ENCODE data around the gene HDAC4.

Gene HDAC4

DNA sequence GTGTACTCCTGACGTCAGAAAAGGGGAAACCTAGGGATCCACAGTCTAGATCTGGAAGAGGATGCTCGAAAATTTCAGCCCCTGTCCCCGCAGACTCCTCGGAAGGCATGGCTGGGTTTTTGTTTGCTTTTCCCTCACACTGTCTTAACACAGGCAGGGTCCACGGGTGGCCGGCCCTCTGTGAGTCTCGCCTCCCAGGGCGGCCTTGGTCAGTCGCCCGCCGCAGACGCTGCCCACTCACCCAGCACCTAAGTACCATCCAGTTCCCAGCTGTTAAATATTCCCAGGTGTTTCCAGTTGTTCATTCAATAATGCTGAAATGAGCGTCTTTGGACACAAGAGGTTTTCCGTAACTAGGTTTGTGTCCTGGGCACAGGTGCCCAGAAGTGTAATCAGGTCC lies 359.8 kb downstream of the HDAC4 start:
- H3K36me3 ChIP-seq (ENCODE audit: insufficient read depth, low read length) = no peaks in the 10 kb centered on the region
- no peaks in the 10 kb centered on the region for H3K9me2 ChIP-seq (replicated peaks; ENCODE audit: low read depth, low read length)
- H3K9ac ChIP-seq (ENCODE audit: low read depth, low read length, poor library complexity, severe bottlenecking) = no peak overlapping the region
- no peaks in the 10 kb centered on the region for H3K4me1 ChIP-seq (ENCODE audit: insufficient read depth, low read length, poor library complexity, severe bottlenecking)
- H4K20me1 ChIP-seq (ENCODE audit: insufficient read depth, low read length, poor library complexity, severe bottlenecking) = no peaks in the 10 kb centered on the region
- H3F3A ChIP-seq (ENCODE audit: low read depth) = no peaks in the 10 kb centered on the region
- no peaks in the 10 kb centered on the region for H3K27me3 ChIP-seq (ENCODE audit: insufficient read depth, low read length, poor library complexity, severe bottlenecking)
- H3K4me2 ChIP-seq (ENCODE audit: low read depth, low read length, poor library complexity, severe bottlenecking) = no peak overlapping the region
- no peaks in the 10 kb centered on the region for H3K79me2 ChIP-seq (ENCODE audit: insufficient read depth, low read length)
- H3K4me3 ChIP-seq (ENCODE audit: low read length, poor library complexity, severe bottlenecking) = no peak overlapping the region
- H3K9me3 ChIP-seq (ENCODE audit: insufficient read depth, low read depth, low read length) = no peaks in the 10 kb centered on the region
- no peak overlapping the region for H2AFZ ChIP-seq (ENCODE audit: low read length)
- no peak for TF ChIP-seq EZH2phosphoT487 (IDR thresholded peaks at IDR 0.05; ENCODE audit: borderline replicate concordance)
- TF ChIP-seq, protein P1, sequence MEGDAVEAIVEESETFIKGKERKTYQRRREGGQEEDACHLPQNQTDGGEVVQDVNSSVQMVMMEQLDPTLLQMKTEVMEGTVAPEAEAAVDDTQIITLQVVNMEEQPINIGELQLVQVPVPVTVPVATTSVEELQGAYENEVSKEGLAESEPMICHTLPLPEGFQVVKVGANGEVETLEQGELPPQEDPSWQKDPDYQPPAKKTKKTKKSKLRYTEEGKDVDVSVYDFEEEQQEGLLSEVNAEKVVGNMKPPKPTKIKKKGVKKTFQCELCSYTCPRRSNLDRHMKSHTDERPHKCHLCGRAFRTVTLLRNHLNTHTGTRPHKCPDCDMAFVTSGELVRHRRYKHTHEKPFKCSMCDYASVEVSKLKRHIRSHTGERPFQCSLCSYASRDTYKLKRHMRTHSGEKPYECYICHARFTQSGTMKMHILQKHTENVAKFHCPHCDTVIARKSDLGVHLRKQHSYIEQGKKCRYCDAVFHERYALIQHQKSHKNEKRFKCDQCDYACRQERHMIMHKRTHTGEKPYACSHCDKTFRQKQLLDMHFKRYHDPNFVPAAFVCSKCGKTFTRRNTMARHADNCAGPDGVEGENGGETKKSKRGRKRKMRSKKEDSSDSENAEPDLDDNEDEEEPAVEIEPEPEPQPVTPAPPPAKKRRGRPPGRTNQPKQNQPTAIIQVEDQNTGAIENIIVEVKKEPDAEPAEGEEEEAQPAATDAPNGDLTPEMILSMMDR (conservative IDR thresholded peaks at IDR 0.05; ENCODE audit: low read length) = no peak

DNA sequence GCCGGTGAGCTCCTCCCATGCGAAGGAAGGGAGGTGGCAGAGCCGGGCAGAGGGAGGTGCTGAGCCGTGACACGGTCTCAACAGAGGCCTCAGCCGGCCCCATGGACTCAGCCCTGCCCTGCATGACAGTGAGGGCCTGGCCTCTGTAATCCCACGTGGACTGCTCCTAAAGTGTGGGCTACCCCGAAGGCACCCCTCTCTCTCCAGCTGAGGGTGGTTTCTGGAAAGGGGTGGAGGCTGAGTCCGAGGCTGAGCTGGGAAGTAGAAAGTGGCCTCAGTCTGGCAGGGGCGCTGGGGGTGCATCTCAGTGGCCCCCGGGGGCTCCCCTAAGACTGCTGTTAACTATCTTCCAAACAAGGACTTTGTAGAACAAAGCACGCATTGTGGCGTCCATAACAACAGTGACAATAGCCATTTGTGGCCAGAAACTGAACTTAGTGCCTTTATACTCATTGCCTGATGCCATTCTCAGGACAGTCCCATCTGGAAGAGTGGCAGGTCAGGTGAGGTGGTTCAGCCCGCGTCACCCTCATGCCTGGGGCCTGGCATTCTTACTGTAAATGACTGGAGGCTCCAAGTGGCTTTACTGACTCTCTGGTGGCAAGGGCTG lies 360.6 kb downstream of the HDAC4 start:
- no peaks in the 10 kb centered on the region for H3K36me3 ChIP-seq (ENCODE audit: insufficient read depth, low read length)
- no peaks in the 10 kb centered on the region for H3K4me1 ChIP-seq (ENCODE audit: insufficient read depth, low read length, poor library complexity, severe bottlenecking)
- H4K20me1 ChIP-seq (ENCODE audit: insufficient read depth, low read length, poor library complexity, severe bottlenecking) = no peaks in the 10 kb centered on the region
- no peak overlapping the region for H2AFZ ChIP-seq (ENCODE audit: low read length)
- H3K27me3 ChIP-seq (ENCODE audit: insufficient read depth, low read length, poor library complexity, severe bottlenecking) = no peaks in the 10 kb centered on the region
- no peak overlapping the region for H3K4me2 ChIP-seq (ENCODE audit: low read depth, low read length, poor library complexity, severe bottlenecking)
- TF ChIP-seq EZH2phosphoT487 (IDR thresholded peaks at IDR 0.05; ENCODE audit: borderline replicate concordance) = no peak
- TF ChIP-seq, protein P1 (conservative IDR thresholded peaks at IDR 0.05; ENCODE audit: low read length) = no peak
- no peaks in the 10 kb centered on the region for H3F3A ChIP-seq (ENCODE audit: low read depth)
- H3K9me3 ChIP-seq (ENCODE audit: insufficient read depth, low read depth, low read length) = no peaks in the 10 kb centered on the region
- H3K4me3 ChIP-seq (ENCODE audit: low read length, poor library complexity, severe bottlenecking) = no peak overlapping the region
- H3K79me2 ChIP-seq (ENCODE audit: insufficient read depth, low read length) = no peaks in the 10 kb centered on the region
- no peak overlapping the region for H3K9ac ChIP-seq (ENCODE audit: low read depth, low read length, poor library complexity, severe bottlenecking)
- H3K9me2 ChIP-seq (replicated peaks; ENCODE audit: low read depth, low read length) = no peaks in the 10 kb centered on the region

DNA sequence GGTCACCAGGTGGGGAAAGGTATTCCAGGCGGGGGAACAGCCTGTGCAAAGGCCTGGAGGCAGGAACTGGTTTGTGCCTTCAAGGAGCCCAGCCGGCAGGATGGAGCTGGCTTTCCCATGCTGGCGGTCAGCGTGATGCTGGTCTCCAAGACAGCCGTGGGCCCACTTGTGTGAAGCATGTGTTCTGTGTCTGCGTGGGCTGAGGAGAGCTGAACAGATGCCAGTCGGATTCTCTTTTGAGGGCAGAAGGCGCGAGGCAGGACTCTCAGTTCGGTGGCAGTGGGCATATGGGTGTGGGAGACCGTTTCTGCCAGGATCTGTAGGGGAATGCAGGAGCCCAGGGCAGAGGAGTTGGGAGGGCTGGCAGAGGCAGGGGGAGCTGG lies 361.4 kb downstream of the HDAC4 start:
- Histone ChIP-seq H3K9me2 (replicated peaks; ENCODE audit: low read depth, low read length) (no peaks in the 10 kb centered on the region), H3K27me3 (ENCODE audit: insufficient read depth, low read length, poor library complexity, severe bottlenecking) (no peaks in the 10 kb centered on the region), H3K9ac (ENCODE audit: low read depth, low read length, poor library complexity, severe bottlenecking) (no peak overlapping the region), H3K4me3 (ENCODE audit: low read length, poor library complexity, severe bottlenecking) (no peak overlapping the region), H2AFZ (ENCODE audit: low read length) (no peak overlapping the region), H3K4me1 (ENCODE audit: insufficient read depth, low read length, poor library complexity, severe bottlenecking) (no peaks in the 10 kb centered on the region), H3K9me3 (ENCODE audit: insufficient read depth, low read depth, low read length) (no peaks in the 10 kb centered on the region), H3K4me2 (ENCODE audit: low read depth, low read length, poor library complexity, severe bottlenecking) (no peak overlapping the region), H3K79me2 (ENCODE audit: insufficient read depth, low read length) (no peaks in the 10 kb centered on the region), H3K36me3 (ENCODE audit: insufficient read depth, low read length) (no peaks in the 10 kb centered on the region), H3F3A (ENCODE audit: low read depth) (no peaks in the 10 kb centered on the region), H4K20me1 (ENCODE audit: insufficient read depth, low read length, poor library complexity, severe bottlenecking) (no peaks in the 10 kb centered on the region)
- no peak for TF ChIP-seq EZH2phosphoT487 (IDR thresholded peaks at IDR 0.05; ENCODE audit: borderline replicate concordance)
- TF ChIP-seq, protein P1 (conservative IDR thresholded peaks at IDR 0.05; ENCODE audit: low read length) = no peak

Data from Loucy (cell line).